NCI-H1417 treated with DMSO at 0.1 percent for 48 hours (cell line): ENCODE measurements around the gene DEFB110.

Experiments
- DNase-seq: peaks from one replicate; lab custom pipeline; 2025; lab: John Stamatoyannopoulos, UW

DEFB110 gene

DNA sequence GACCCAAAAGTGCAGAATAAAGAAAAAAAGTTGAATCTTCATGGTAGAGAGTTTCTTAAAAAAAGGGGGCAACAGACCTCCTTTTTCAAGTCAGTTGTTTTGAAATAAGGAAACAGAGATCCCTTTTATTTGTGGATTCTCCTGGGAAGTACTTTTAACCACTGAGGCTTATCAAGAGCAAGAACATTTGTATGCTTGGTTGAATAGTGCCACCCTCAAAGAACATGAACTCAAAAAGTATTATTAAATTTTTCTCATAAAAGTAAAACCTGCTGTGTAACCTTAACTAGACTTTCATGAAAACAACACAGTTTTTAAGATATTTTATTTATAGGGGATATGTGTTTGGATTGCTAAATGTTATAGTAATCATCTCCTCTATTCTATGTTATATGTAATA, at the start of gene DEFB110:
DEFB110 (minus strand) TSS at position 101 of the 400 bp plus-strand sequence; CDS start at position 42, 59 bp downstream.
- no peak for DNase-seq

DNA sequence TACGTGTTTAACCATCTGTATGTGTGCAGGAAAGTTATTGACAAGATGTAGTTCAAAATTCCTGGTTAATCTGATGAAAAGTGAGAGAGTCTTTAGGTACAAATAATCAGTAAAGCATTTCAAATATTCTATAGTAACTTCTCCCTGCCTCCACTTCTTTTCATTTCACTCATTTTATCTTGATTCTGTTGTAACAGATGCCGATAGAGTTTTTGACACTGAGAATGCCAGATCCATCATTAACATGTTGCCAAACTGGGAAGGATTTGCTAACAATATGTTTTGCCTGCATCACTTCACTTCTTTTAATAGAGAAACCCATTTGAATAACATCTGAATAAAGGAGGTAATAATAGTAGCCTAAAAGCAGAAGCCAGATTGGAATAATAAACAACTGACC, 48.3 kb upstream of the DEFB110 start:
- no peak for DNase-seq

- DNase-seq, result no peak
Measured at GRCh38 chr6:50062051-50062450, 40.3 kb upstream of the DEFB110 start.

DNA sequence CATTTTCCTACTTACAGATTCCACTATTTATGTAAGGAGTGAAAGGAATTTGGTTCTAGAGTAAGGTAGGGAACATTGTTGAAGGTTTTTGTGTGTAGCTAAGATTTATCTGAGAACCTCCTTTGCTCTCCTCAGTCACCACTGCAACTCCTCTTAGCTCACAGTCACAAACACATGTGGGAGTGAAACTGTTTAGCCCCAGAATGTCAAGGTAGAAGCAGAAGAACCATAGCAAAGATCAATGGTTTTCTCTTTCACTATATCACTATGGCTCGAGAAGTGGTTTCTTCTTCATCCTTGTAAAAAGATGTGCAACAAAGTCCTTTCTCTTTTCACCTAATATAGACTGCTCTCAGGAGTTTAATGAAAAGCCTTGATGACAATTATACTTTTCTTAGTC, 34.4 kb upstream of the DEFB110 start:
- DNase-seq, result no peak

DNA sequence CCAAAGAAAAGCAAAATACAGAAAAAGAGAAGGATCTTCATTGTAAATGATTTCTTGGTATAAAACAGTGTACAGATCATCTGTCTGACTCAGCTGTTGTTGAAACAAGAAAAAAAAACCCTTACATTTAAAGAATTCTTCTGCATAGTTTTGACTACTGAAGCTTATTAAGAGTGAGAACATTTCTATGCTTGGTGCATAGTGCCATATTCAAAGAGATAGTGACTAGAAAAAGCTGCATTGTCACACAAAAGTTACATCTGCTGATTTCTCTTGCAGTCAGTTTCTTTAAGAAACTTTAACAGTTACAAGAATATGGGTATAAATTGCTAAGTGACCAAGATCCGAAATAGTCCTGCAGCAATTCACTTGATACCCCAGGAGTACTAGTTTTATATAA, 28.0 kb upstream of the DEFB110 start, which contains the start of gene DEFB112:
DEFB112 (minus strand) TSS at position 101 of the 400 bp plus-strand sequence; CDS start at position 41, 60 bp downstream.
- DNase-seq, result no peak

GRCh38 chr6:50047026-50047425, 25.2 kb upstream of the DEFB110 start:
- DNase-seq, result no peak

GRCh38 chr6:50030777-50031562, 9.2 kb upstream of the DEFB110 start:
- DNase-seq, result no peak

DNA sequence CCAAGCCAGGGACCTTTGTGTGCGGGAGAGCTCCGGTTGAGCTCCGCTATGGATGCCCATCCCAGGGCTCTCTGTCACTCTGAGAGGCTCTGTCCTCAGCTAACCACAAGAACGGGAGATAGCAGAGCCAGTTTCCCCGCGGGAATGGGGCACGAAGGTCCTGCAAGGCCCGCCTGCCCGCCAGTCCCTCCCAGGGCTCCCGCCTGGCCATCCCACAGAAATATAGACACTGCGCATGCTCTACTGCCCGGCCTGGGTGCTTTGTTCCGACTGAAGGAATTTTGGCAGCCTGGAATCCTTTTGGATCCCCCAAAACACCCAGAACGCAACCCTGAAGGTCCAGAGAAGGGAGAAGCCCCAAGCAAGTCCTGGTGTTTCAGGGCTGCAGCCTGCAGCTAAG, 8.6 kb upstream of the DEFB110 start:
- no peak for DNase-seq

GRCh38 chr6:50025258-50025657, 3.5 kb upstream of the DEFB110 start:
- no peak for DNase-seq

GRCh38 chr6:50007819-50008218, 14.0 kb downstream of the DEFB110 start:
- no peak for DNase-seq

- no peak for DNase-seq
Measured at GRCh38 chr6:50003139-50003538, 18.7 kb downstream of the DEFB110 start.

DNA sequence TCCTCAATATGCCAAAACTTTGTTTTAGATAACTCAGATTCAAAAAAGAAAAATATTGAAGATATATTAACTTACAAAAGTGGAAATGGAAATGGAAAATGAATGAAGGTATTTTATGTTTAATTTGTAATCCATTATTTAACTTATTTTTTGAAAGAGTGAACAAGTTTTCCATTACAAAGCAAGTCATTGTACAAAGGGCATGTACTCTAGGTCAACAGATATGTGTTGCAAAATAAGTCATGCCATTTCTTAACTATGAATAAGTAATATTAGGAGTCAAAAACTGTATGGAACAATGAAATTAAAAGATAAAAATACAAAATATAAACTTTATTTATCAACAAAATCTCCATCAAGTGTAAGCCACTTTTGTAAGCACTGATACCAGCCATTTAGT, 26.5 kb downstream of the DEFB110 start:
- no peak for DNase-seq

DNA sequence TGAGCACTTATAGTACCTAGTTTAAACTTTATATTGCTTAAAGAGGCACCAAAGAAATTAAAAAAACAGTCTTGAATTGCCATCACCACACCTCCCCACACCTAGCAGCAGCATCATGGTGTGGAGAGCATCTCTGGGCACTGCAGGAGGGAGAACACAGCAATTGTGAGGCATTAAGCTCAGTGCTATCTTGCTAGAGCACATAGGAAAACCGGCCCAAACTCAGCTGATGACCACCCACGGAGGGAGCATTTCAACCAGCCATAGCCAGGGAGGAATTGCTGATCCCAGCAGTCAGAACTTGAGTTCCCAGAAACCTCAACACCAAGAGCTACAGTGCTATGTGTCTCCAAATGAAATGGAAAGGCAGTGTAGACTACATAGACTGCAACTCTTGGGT, 32.9 kb downstream of the DEFB110 start:
- DNase-seq, result no peak

DNA sequence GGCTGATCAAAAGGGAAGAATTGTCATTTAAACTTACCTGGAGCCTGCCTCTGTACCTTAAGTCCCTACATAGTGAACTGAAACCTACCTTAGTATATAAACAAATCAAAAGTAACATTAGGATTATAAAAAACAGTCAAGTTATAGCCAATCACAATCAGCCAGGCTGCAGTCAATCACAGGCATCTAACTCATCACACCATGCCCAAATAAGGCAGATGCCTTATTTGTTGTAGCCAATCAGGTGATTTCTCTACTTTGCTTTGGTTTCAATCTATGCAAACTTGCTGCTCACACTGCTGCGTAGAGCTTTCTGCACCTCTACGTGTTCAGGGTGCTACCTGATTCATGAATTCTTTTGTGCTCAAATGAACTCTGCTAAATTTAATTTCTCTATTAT, 34.0 kb downstream of the DEFB110 start:
- DNase-seq, result no peak

- DNase-seq, result no peak
Measured at GRCh38 chr6:49986551-49986950, 35.2 kb downstream of the DEFB110 start.

GRCh38 chr6:49982046-49982445, 39.7 kb downstream of the DEFB110 start:
- no peak for DNase-seq

DNA sequence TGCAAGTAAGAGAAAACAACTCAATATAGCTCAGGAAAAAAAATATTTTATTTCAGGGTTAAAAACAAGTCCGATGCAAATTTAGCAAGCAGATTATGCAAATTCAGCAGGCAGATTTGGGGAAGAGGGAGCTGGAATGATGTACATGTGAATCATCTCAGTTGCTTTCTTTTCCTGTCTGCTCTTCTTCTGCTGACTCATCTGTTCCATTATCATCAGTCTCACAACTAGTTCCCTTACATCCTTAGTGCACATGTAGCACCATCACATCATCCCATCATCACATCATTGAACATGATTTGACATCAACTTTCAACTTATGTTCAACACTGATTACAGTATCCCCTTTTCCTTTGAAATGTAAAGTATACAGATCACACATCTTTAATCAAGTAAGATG, 40.9 kb downstream of the DEFB110 start:
- no peak for DNase-seq

DNA sequence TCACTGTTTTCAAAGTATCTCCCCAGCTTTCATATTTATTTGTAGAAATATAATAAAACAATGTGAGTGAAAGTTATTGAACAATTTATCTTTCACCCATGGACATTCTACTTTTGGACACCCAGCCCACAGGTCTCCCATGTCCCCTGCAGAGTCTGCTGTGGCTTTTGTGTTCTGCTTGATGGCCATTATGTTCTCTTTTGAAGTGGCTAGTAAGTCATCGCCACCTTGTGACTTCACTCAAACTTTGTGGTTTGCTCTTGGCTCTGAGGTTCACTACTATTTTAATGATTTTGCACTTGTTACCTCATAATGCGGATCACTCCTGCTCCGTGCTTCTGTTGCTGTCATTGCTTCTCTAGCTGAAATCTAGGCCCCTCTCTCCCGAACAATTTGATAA, 42.2 kb downstream of the DEFB110 start:
- no peak for DNase-seq

DNA sequence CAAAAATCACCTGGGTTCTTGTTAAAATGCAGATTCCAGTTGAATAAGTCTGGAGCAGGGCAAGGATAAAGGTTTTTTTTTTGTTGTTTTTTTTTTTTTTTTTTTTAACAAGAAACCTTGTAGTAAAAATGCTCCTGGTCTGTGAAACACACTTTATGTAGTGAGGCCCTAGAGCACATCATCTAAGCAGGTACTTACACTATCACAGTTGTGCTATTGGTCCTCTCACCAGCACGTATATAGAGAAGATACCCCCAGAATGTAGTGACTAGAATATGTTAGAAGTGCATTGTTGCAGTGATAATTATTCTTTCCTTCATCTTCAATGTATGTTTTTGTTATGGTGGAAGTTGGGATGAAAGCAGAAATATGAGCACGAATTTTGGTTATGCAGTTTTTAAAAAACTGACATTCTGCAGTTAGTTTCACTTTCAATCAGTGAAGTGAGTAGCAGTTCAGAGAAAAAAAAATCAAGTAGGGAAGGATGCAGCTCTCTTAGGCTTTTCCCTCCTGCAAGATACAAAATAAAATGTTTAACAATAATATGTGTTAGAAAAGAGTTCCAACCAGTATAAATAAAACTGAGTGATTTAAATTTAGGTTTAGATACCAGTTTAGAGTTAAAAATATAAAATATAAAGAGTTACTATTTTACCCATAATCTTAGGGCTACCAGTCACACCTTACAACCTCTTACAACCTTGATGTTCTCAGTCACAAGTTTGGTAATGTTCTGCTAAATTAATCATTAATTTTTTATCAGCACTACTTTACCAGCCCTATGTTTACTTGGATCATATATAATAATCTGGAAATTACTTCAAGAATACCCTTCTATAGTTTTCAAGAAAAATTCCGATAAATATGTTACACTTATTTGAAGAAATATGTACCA, 43.2 kb downstream of the DEFB110 start:
- DNase-seq, result no peak

DNA sequence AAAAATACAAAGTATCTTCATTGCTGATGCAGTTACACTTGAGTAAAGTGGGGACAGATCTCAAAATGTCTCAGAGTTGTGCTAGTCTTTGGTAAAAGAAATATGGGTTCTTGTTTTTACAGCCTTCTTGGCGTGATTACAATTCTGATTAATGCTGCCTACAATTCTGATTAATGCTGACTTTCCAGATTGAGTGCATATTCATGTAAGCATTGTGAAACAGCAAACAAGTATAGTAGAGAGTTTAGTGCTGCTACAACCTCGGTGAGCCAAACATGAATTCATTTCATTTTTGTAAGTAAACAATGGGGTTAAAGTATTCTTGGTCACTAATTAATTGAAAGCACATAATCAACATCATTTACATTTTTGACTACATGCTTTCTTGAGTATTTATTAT, 52.2 kb downstream of the DEFB110 start, which contains the start of gene DEFB113:
DEFB113 (minus strand) TSS at position 21 of the 400 bp plus-strand sequence; CDS start at position 21, 0 bp downstream.
- no peak for DNase-seq
